ENCODE data around the gene IL36A. TPM values are rescaled to one million over a fixed set of nuclear protein-coding genes. Genes with fewer than 3 reads are reported as not detected.
A peak's percentile ranks its signal among the peaks of the same experiment; 100 is the strongest.

Gene IL36A
- total RNA-seq, 1 donor from 2014 or later, result 167 TPM

- ATAC-seq, result peak; percentile 23
Measured at GRCh38 chr2:113050921-113051895, 45.9 kb downstream of the IL36A start.

GRCh38 chr2:113052396-113052917, 47.2 kb downstream of the IL36A start, which contains the start of gene IL36B:
IL36B (minus strand) TSS chr2:113052867.
- ATAC-seq, result no peak

- ATAC-seq, result no peak
Measured at GRCh38 chr2:113053666-113054065, 48.4 kb downstream of the IL36A start.

GRCh38 chr2:113054066-113054465, 48.8 kb downstream of the IL36A start:
- ATAC-seq, result peak; percentile 59

GRCh38 chr2:113056521-113056920, 51.3 kb downstream of the IL36A start:
- no peak for ATAC-seq

- no peak for ATAC-seq
Measured at GRCh38 chr2:113057117-113057516, 51.9 kb downstream of the IL36A start.

Other genes with a start within 250 kb of the IL36A start
- gene CKAP2L, start 240.8 kb upstream of the IL36A start, total RNA-seq, result 14.0 TPM
- gene IL1A, start 221.0 kb upstream of the IL36A start, total RNA-seq, result 9.4 TPM
- 4.1 TPM for gene IL1B, start 168.7 kb upstream of the IL36A start, total RNA-seq
- gene IL37, start 94.3 kb upstream of the IL36A start, total RNA-seq, result not detected
- gene IL36G, start 27.5 kb upstream of the IL36A start, total RNA-seq, result 27.4 TPM
- 1.4 TPM for gene IL36B, start 47.4 kb downstream of the IL36A start, total RNA-seq
- 64.1 TPM for gene IL36RN, start 53.7 kb downstream of the IL36A start, total RNA-seq
- not detected for gene IL1F10, start 62.5 kb downstream of the IL36A start, total RNA-seq
- gene IL1RN, start 122.1 kb downstream of the IL36A start, total RNA-seq, result 871 TPM
- gene PSD4, start 168.5 kb downstream of the IL36A start, total RNA-seq, result 38.6 TPM

Measured in esophagus mucosa (tissue), 1 donor.